K562 (cell line): Measurements from ENCODE around the gene IBA57.

Experiments used
- FOXJ3 ChIP-seq: sonication (generic); formaldehyde crosslinking; IDR thresholded peaks from 2 replicates; pipeline ENCODE4 v1.4.0; 2020; ENCODE audit warnings: mild to moderate bottlenecking, missing genetic modification reagents
- FUS ChIP-seq: fragments of 200-400 bp; formaldehyde crosslinking; optimal IDR thresholded peaks from 2 replicates; pipeline ENCODE3; 2017; ENCODE audit warnings: low read depth, low read length
- GATA2 ChIP-seq: sonication (generic); formaldehyde crosslinking; IDR thresholded peaks from 2 replicates; pipeline ENCODE4 v1.4.0; 2020; ENCODE audit warnings: mild to moderate bottlenecking, missing genetic modification reagents
- KLF10 ChIP-seq: fragments of 250-450 bp; sonication (Bioruptor Pico); IDR thresholded peaks from 2 replicates; pipeline ENCODE4 v1.6.1; 2021; ENCODE audit warnings: matching md5 sums
- SMARCA4 ChIP-seq: fragments of 450-650 bp; IDR thresholded peaks from 2 replicates; pipeline ENCODE4 v1.6.1; 2016
- ZNF311 ChIP-seq: fragments of 250-450 bp; sonication (Bioruptor Pico); IDR thresholded peaks from 2 replicates; pipeline ENCODE4 v1.4.0; 2020; ENCODE audit warnings: mild to moderate bottlenecking, moderate library complexity
- ZNF384 ChIP-seq: IDR thresholded peaks from 2 replicates; pipeline ENCODE4 v1.6.1; 2012; ENCODE audit warnings: low read depth, low read length, improper control_type of control experiment
- ZNF699 ChIP-seq: fragments of 250-450 bp; sonication (Bioruptor Pico); IDR thresholded peaks from 2 replicates; pipeline ENCODE4 v1.8.0; 2021; ENCODE audit warnings: mild to moderate bottlenecking, moderate library complexity; ENCODE audit not compliant: insufficient replicate concordance
- TF ChIP-seq, protein P1 (sequence below), 3 experiments: IDR thresholded peaks in 2 of 3; conservative IDR thresholded peaks in 1 of 3; 2 replicates each; pipeline ENCODE4 v1.5.1; 2011 to 2012; ENCODE audit warnings: low read length in 3 of 3, mild to moderate bottlenecking in 3 of 3, control low read depth in 2 of 3, improper control_type of control experiment in 1 of 3, inconsistent platforms in 1 of 3, low read depth in 1 of 3, mixed read lengths in 1 of 3, moderate library complexity in 1 of 3; ENCODE audit not compliant: insufficient read depth in 2 of 3
- TF ChIP-seq, protein P2 (sequence below): sonication (generic); formaldehyde crosslinking; IDR thresholded peaks from 2 replicates; pipeline ENCODE4 v1.8.1; 2022; ENCODE audit warnings: missing genetic modification reagents
- TF ChIP-seq, protein P3 (sequence below): fragments of 450-650 bp; formaldehyde crosslinking; conservative IDR thresholded peaks from 2 replicates; pipeline ENCODE4 v1.4.0; 2022; ENCODE audit warnings: mild to moderate bottlenecking, missing genetic modification characterization
- TF ChIP-seq, protein P4 (sequence below): fragments of 450-650 bp; IDR thresholded peaks from one replicate; pipeline ENCODE4 v1.6.1; 2018; ENCODE audit warnings: mild to moderate bottlenecking, moderate library complexity; ENCODE audit not compliant: partially characterized antibody

DNA sequence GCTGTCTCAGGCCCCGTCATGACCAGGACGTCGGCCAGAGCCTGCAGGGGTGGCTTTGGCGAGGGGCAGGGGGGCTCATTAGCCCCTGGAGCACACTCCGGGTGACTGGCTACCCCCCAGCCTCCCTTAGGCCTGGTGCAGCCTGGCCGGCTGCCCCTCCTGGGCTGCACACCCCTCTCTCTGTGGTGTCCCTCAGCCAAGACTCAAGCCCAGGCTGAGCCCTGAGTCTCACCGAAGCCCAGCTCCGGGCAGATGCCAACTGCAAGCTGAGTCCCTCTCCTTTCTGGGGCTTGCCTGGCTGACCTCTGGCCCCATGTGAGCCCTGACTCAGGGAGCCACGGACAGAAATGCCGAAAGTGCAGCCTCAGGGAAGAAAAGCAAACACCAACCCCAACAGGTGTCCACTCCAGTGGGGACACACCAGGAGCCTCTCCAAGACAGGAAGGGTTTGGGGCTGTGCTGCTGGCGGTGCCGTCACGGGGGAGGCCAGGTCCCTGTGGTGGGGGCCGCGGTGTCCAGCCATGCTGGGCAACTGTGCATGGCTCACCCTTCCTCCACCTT, 5.3 kb upstream of the IBA57 start:
- TF ChIP-seq ZNF699 (CRISPR knock-in tag): no peak
- TF ChIP-seq KLF10 (CRISPR knock-in tag): no peak
- TF ChIP-seq ZNF311 (CRISPR knock-in tag): no peak
- TF ChIP-seq FOXJ3: no peak
- TF ChIP-seq FUS: no peak
- TF ChIP-seq, protein P1, sequence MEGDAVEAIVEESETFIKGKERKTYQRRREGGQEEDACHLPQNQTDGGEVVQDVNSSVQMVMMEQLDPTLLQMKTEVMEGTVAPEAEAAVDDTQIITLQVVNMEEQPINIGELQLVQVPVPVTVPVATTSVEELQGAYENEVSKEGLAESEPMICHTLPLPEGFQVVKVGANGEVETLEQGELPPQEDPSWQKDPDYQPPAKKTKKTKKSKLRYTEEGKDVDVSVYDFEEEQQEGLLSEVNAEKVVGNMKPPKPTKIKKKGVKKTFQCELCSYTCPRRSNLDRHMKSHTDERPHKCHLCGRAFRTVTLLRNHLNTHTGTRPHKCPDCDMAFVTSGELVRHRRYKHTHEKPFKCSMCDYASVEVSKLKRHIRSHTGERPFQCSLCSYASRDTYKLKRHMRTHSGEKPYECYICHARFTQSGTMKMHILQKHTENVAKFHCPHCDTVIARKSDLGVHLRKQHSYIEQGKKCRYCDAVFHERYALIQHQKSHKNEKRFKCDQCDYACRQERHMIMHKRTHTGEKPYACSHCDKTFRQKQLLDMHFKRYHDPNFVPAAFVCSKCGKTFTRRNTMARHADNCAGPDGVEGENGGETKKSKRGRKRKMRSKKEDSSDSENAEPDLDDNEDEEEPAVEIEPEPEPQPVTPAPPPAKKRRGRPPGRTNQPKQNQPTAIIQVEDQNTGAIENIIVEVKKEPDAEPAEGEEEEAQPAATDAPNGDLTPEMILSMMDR (IDR thresholded peaks at IDR 0.05 in 2 of 3, conservative IDR thresholded peaks at IDR 0.05 in 1 of 3; ENCODE audit: insufficient read depth in 2 of 3, low read depth in 1 of 3, low read length in 3 of 3): no peak
- TF ChIP-seq GATA2 (CRISPR knock-in tag): no peak
- TF ChIP-seq, protein P2, sequence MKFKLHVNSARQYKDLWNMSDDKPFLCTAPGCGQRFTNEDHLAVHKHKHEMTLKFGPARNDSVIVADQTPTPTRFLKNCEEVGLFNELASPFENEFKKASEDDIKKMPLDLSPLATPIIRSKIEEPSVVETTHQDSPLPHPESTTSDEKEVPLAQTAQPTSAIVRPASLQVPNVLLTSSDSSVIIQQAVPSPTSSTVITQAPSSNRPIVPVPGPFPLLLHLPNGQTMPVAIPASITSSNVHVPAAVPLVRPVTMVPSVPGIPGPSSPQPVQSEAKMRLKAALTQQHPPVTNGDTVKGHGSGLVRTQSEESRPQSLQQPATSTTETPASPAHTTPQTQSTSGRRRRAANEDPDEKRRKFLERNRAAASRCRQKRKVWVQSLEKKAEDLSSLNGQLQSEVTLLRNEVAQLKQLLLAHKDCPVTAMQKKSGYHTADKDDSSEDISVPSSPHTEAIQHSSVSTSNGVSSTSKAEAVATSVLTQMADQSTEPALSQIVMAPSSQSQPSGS (CRISPR knock-in tag): no peak
- TF ChIP-seq, protein P3, sequence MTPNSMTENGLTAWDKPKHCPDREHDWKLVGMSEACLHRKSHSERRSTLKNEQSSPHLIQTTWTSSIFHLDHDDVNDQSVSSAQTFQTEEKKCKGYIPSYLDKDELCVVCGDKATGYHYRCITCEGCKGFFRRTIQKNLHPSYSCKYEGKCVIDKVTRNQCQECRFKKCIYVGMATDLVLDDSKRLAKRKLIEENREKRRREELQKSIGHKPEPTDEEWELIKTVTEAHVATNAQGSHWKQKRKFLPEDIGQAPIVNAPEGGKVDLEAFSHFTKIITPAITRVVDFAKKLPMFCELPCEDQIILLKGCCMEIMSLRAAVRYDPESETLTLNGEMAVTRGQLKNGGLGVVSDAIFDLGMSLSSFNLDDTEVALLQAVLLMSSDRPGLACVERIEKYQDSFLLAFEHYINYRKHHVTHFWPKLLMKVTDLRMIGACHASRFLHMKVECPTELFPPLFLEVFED (CRISPR knock-in tag): no peak
- TF ChIP-seq ZNF384: no peak
- TF ChIP-seq, protein P4, sequence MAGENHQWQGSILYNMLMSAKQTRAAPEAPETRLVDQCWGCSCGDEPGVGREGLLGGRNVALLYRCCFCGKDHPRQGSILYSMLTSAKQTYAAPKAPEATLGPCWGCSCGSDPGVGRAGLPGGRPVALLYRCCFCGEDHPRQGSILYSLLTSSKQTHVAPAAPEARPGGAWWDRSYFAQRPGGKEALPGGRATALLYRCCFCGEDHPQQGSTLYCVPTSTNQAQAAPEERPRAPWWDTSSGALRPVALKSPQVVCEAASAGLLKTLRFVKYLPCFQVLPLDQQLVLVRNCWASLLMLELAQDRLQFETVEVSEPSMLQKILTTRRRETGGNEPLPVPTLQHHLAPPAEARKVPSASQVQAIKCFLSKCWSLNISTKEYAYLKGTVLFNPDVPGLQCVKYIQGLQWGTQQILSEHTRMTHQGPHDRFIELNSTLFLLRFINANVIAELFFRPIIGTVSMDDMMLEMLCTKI: no peak
- no peak for TF ChIP-seq SMARCA4
